ENCODE results near the gene U2AF1L4. TPM values are rescaled to one million over a fixed set of nuclear protein-coding genes. Genes with fewer than 3 reads are reported as not detected.

The U2AF1L4 gene
- total RNA-seq, 4 donors from 2014 or later = 10.2 to 19.0 (median 17.5) TPM

- Histone ChIP-seq H3K36me3 (peaks cover 85 to 100% (median 88%) of the 10 kb centered on the region in 3 donors), H3K27ac (peak overlapping the region in 1 of 4 donors; percentile 28), H3K4me1 (peaks cover 0 to 20% (median 8%) of the 10 kb centered on the region in 3 donors), H3K27me3 (no peaks in the 10 kb centered on the region), H3K9me3 (no peaks in the 10 kb centered on the region), H3K4me3 (no peak overlapping the region)
- no peak for TF ChIP-seq CTCF (IDR thresholded peaks at IDR 0.05)
- no peak for TF ChIP-seq POLR2A (IDR thresholded peaks at IDR 0.05)
- 44 to 88% methylated on average over 1 to 5 of the region's 11 CpGs for WGBS, 2 donors
- intact Hi-C loops (cut with DNase I) = no loop called here
- DNase-seq = no peak
Measured at GRCh38 chr19:35729763-35730162, 15.5 kb downstream of the U2AF1L4 start.

DNA sequence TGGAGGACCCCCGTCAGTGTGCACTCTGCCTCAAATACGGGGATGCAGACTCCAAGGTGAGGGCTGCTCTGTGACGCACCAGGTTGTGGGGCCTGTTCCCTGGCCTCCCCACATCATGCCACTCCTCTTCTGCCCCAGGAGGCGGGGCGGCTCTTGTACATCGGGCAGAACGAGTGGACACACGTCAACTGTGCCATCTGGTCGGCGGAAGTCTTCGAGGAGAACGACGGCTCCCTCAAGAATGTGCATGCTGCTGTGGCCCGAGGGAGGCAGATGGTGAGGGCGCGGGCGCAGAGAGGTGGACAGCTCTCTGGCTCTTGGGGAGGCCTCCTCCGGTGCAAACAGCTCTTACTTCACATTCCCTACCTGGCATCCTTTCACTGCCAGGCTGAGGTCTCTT is 16.2 kb downstream of the U2AF1L4 start:
- no peak overlapping the region for H3K27ac ChIP-seq
- peaks cover 0 to 20% (median 8%) of the 10 kb centered on the region in 3 donors for H3K4me1 ChIP-seq
- TF ChIP-seq POLR2A (IDR thresholded peaks at IDR 0.05) = no peak
- no peak for TF ChIP-seq CTCF (IDR thresholded peaks at IDR 0.05)
- no peaks in the 10 kb centered on the region for H3K9me3 ChIP-seq
- 67 to 97% methylated on average over 6 to 10 of the region's 18 CpGs for WGBS, 2 donors
- H3K27me3 ChIP-seq = no peaks in the 10 kb centered on the region
- DNase-seq = no peak
- H3K36me3 ChIP-seq = peaks cover 86 to 100% (median 90%) of the 10 kb centered on the region in 3 donors
- intact Hi-C loops (cut with DNase I) = no loop called here
- no peak overlapping the region for H3K4me3 ChIP-seq

- TF ChIP-seq CTCF (IDR thresholded peaks at IDR 0.05) = no peak
- no peaks in the 10 kb centered on the region for H3K9me3 ChIP-seq
- WGBS, 2 donors = 94 to 96% methylated on average over 7 to 15 of the region's 19 CpGs
- peaks cover 0 to 20% (median 8%) of the 10 kb centered on the region in 3 donors for H3K4me1 ChIP-seq
- intact Hi-C loops (cut with DNase I) = no loop called here
- no peak overlapping the region for H3K4me3 ChIP-seq
- no peak for DNase-seq
- H3K36me3 ChIP-seq = peaks cover 88 to 100% (median 91%) of the 10 kb centered on the region in 3 donors
- no peak overlapping the region for H3K27ac ChIP-seq
- no peaks in the 10 kb centered on the region for H3K27me3 ChIP-seq
Measured at GRCh38 chr19:35727956-35728706, 17.1 kb downstream of the U2AF1L4 start.

DNA sequence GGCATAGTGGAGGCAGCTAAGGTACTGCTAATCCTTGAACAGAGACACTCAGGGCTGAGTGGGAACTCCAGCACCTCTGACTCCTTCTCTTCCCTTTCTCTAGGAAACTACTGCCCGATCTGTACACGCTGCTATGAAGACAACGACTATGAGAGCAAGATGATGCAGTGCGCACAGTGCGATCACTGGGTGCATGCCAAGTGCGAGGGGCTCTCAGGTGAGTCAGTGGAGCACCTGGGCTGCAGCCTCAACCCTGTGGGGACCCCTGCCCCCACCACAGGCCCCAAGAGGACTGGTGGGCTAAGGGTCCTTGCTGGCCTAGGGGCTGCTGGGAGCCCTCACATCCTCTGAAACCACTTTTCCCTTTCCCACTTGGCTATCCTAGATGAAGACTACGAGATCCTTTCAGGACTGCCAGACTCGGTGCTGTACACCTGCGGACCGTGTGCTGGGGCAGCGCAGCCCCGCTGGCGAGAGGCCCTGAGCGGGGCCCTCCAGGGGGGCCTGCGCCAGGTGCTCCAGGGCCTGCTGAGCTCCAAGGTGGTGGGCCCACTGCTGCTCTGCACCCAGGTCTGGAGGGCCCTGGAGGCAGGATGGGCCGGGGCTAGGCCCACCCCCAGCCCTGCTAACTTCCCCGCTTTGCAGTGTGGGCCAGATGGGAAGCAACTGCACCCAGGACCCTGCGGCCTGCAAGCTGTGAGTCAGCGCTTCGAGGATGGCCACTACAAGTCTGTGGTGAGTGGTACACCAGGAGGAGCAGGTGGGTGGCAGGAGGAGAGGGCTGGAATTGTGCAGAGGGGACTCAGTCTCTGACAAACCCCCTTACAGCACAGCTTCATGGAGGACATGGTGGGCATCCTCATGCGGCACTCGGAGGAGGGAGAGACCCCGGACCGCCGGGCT is 17.9 kb downstream of the U2AF1L4 start:
- no peak for TF ChIP-seq POLR2A (IDR thresholded peaks at IDR 0.05)
- no peak for TF ChIP-seq CTCF (IDR thresholded peaks at IDR 0.05)
- Histone ChIP-seq H3K36me3 (peaks cover 87 to 100% (median 91%) of the 10 kb centered on the region in 3 donors), H3K27me3 (no peaks in the 10 kb centered on the region), H3K4me1 (peaks cover 0 to 20% (median 8%) of the 10 kb centered on the region in 3 donors), H3K27ac (no peak overlapping the region), H3K9me3 (no peaks in the 10 kb centered on the region), H3K4me3 (no peak overlapping the region)
- DNase-seq = no peak
- 95 to 96% methylated on average over 11 of the region's 25 CpGs for WGBS, 2 donors
- intact Hi-C loops (cut with DNase I) = no loop called here
